Endothelial cell of umbilical vein (primary cell): ENCODE results near the gene SPATA22.

ENCODE experiments used
- CTCF ChIP-seq, 2 donors: IDR thresholded peaks; 1 replicate in 1 of 2; 2 replicates in 1 of 2; pipeline ENCODE4 v1.5.1; 2011; ENCODE audit warnings: low read length in 2 of 2, mild to moderate bottlenecking in 2 of 2, moderate library complexity in 2 of 2, control low read depth in 1 of 2, inconsistent platforms in 1 of 2, low read depth in 1 of 2; ENCODE audit not compliant: insufficient read depth in 1 of 2; ENCODE audit errors: extremely low read depth in 1 of 2
- EZH2 ChIP-seq: IDR thresholded peaks from 2 replicates; pipeline ENCODE4 v1.6.1; 2012; ENCODE audit warnings: borderline replicate concordance, low read depth, mild to moderate bottlenecking, moderate library complexity, low read length, inconsistent platforms; ENCODE audit not compliant: severe bottlenecking

GRCh38 chr17:3400055-3400454, 71.6 kb downstream of the SPATA22 start:
- TF ChIP-seq CTCF (IDR thresholded peaks at IDR 0.05; ENCODE audit: extremely low read depth in 1 of 2, insufficient read depth in 1 of 2, low read depth in 1 of 2, low read length in 2 of 2) (no peak), EZH2 (no peak)
